Natural killer cell (primary cell): ENCODE results near the gene GSG1L2. TPM values are rescaled to one million over a fixed set of nuclear protein-coding genes. Genes with fewer than 3 reads are reported as not detected.

Experiments
- ATAC-seq, 3 donors: fragments of 150-1000 bp in 2 of 3; fragments of 200-7000 bp in 1 of 3; cut with Tn5 transposase; 1 replicate in 1 of 3; 2 replicates in 2 of 3; pipeline ENCODE4 v1.10.0; 2021; ENCODE audit warnings: mild to moderate bottlenecking in 2 of 3, moderate library complexity in 2 of 3
- DNase-seq, 2 donors: peaks; one replicate each; pipeline versions ENCODE4 v3.0.0 to v3.0.0-alpha.2; 2013 to 2021; ENCODE audit warnings: mixed read lengths in 1 of 2
- H3K27ac ChIP-seq: one replicate; pipeline ENCODE4 v1.5.1; 2013; ENCODE audit warnings: mild to moderate bottlenecking, low read length
- H3K27me3 ChIP-seq: one replicate; pipeline ENCODE4 v1.6.1; 2013; ENCODE audit warnings: low read length; ENCODE audit not compliant: control insufficient read depth, insufficient read depth
- H3K36me3 ChIP-seq: one replicate; pipeline ENCODE4 v1.6.1; 2013; ENCODE audit warnings: low read length; ENCODE audit not compliant: control insufficient read depth, insufficient read depth
- H3K4me1 ChIP-seq: one replicate; pipeline ENCODE4 v1.6.1; 2013; ENCODE audit warnings: low read length; ENCODE audit not compliant: control insufficient read depth, insufficient read depth
- H3K4me3 ChIP-seq: one replicate; pipeline ENCODE4 v1.5.1; 2013; ENCODE audit warnings: low read length
- H3K9me3 ChIP-seq: one replicate; pipeline ENCODE4 v1.6.1; 2013; ENCODE audit warnings: low read length; ENCODE audit not compliant: control insufficient read depth, insufficient read depth
- H3K27ac Mint-ChIP-seq, 2 donors: one replicate each; pipeline ENCODE4 v1.8.0; 2022; ENCODE audit warnings: mild to moderate bottlenecking in 2 of 2, mixed read lengths in 2 of 2, moderate library complexity in 1 of 2
- H3K27me3 Mint-ChIP-seq, 2 donors: one replicate each; pipeline ENCODE4 v1.8.0; 2022; ENCODE audit warnings: low read depth in 2 of 2, mixed read lengths in 2 of 2
- H3K36me3 Mint-ChIP-seq: one replicate; pipeline ENCODE4 v1.8.0; 2022; ENCODE audit warnings: mixed read lengths
- H3K4me1 Mint-ChIP-seq, 2 donors: one replicate each; pipeline ENCODE4 v1.8.0; 2022; ENCODE audit warnings: mixed read lengths in 2 of 2
- H3K4me3 Mint-ChIP-seq: one replicate; pipeline ENCODE4 v1.8.0; 2022; ENCODE audit warnings: mild to moderate bottlenecking, moderate library complexity, mixed read lengths
- H3K9me3 Mint-ChIP-seq, 2 donors: one replicate each; pipeline ENCODE4 v1.8.0; 2022; ENCODE audit warnings: mixed read lengths in 2 of 2
- CTCF ChIP-seq: fragments of 200-600 bp; IDR thresholded peaks from one replicate; pipeline ENCODE4 v1.8.0; 2022; ENCODE audit warnings: antibody characterized with exemption
- WGBS: methylation state at CpG from one replicate; pipeline ENCODE4 v1.1.7; 2013; ENCODE audit warnings: missing lambda C conversion rate; ENCODE audit not compliant: insufficient coverage; 5-methylcytosine and 5-hydroxymethylcytosine counted together
- intact Hi-C: fragments of 100-400 bp; cut with micrococcal nuclease; formaldehyde crosslinking; loops from one replicate; pipeline ENCODE4 v1.14.2; 2022
- total RNA-seq, 4 donors: library from RNA; stranded (reverse); fragments of 120-200 nt in 1 of 4; gene quantifications; one replicate each; pipeline versions ENCODE4 v1.2.3 to v1.2.4, GENCODE V29; 2013 to 2022

The GSG1L2 gene
- total RNA-seq, 3 donors from 2014 or later (not counting 1 experiment from before 2014, with no cell fraction given): not detected

DNA sequence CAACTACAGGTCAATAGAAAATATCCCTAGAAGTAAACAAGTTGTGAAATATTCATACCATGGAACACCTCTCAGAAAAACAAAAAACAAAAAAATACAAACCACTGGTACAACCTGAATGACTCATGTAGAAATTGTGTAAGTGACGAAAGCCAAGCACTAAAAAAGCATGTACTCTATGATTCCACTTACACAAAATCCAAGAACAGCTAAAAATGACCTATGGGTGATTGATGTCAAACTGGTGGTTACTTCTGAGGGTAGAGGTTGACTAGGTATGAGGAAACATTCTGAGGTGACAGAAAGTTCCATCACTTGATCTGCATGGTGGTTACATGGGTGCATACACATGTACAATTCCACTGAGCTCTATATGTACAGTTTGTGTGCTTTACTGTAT lies 61.6 kb downstream of the GSG1L2 start:
- TF ChIP-seq CTCF: no peak
- H3K4me3 ChIP-seq: no peak overlapping the region
- no peaks in the 10 kb centered on the region for H3K4me1 ChIP-seq
- Mint-ChIP-seq H3K4me3 (no peak overlapping the region), H3K36me3 (no peaks in the 10 kb centered on the region), H3K4me1 (no peaks in the 10 kb centered on the region), H3K27me3 (peaks cover 11 to 20% of the 10 kb centered on the region in 2 donors), H3K27ac (no peak overlapping the region), H3K9me3 (no peaks in the 10 kb centered on the region)
- no peaks in the 10 kb centered on the region for H3K9me3 ChIP-seq
- WGBS: no CpG with 5 or more reads among the region's 1 CpG
- no peak for DNase-seq
- no peak for ATAC-seq
- H3K36me3 ChIP-seq: no peaks in the 10 kb centered on the region
- intact Hi-C loops: no loop called here
- no peak overlapping the region for H3K27ac ChIP-seq
- no peaks in the 10 kb centered on the region for H3K27me3 ChIP-seq

GRCh38 chr17:9755083-9755482 lies 66.8 kb downstream of the GSG1L2 start:
- Histone ChIP-seq H3K9me3 (no peaks in the 10 kb centered on the region), H3K27ac (no peak overlapping the region), H3K27me3 (peaks cover 3% of the 10 kb centered on the region), H3K4me1 (no peaks in the 10 kb centered on the region), H3K4me3 (no peak overlapping the region), H3K36me3 (no peaks in the 10 kb centered on the region)
- Mint-ChIP-seq H3K4me3 (no peak overlapping the region), H3K4me1 (no peaks in the 10 kb centered on the region), H3K9me3 (no peaks in the 10 kb centered on the region), H3K36me3 (no peaks in the 10 kb centered on the region), H3K27me3 (peaks cover 13 to 38% of the 10 kb centered on the region in 2 donors), H3K27ac (no peak overlapping the region)
- no peak for TF ChIP-seq CTCF
- ATAC-seq (no peak), DNase-seq (no peak)
- 75% methylated on average over 3 of the region's 3 CpGs for WGBS
- intact Hi-C loops: no loop called here

Other genes with a start within 250 kb of the GSG1L2 start
- gene STX8, start 246.3 kb downstream of the GSG1L2 start, total RNA-seq: 100 to 1,000 TPM in 2 of 3 donors, 10 to 100 TPM in 1; 96.3 to 141 (median 120) TPM
- not detected for gene CFAP52, start 245.4 kb downstream of the GSG1L2 start, total RNA-seq
- gene USP43, start 176.6 kb downstream of the GSG1L2 start, total RNA-seq: 1 to 10 TPM; 3.0 to 9.3 (median 4.2) TPM
- gene DHRS7C, start 30.5 kb downstream of the GSG1L2 start, total RNA-seq: not detected
- not detected for gene GLP2R, start 3.8 kb upstream of the GSG1L2 start, total RNA-seq
- 1 to 10 TPM in 2 of 3 donors, under 1 TPM in 1; 0.86 to 2.0 (median 1.7) TPM for gene RCVRN, start 83.2 kb upstream of the GSG1L2 start, total RNA-seq